Femur (tissue), 1 donor: ENCODE measurements around the gene NTRK2.

Experiments
- DNase-seq: peaks from one replicate; pipeline ENCODE4 v3.0.0-alpha.2; 2017

The NTRK2 gene

DNA sequence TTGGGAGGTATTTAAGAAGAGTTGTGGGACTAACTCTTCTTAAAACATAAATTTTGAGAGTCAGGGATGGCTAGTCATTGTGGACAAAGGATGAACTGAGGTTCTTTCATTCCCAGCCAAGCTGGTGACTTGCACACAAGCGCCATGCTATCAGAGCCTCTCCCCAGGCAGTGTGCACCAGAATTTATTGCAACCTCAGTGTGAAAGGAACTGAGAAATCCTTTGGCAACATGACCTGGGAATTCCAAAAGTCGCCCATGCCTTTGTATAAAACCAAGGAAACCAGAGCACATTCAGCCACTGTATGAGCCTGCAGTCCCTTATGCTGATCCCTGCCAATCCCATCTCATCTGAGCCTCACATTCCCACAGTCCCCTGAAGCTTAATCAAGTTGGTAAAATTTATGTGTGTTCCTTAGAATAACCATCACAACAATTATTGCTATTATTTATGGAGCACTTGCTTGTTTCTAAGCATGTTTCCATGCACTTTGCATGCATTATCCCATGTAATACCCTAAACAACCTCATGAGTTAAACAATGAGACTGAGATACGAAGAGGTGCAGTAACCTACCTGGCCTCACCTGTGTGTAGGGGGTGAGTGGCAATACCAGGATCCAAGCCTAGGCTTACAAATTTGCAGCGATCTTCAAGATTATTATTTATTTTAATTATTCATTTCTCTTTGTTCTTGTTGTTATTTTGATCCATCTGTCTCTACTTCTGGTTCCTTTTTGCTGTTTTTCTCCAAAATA lies 116.4 kb downstream of the NTRK2 start:
- DNase-seq = no peak

DNA sequence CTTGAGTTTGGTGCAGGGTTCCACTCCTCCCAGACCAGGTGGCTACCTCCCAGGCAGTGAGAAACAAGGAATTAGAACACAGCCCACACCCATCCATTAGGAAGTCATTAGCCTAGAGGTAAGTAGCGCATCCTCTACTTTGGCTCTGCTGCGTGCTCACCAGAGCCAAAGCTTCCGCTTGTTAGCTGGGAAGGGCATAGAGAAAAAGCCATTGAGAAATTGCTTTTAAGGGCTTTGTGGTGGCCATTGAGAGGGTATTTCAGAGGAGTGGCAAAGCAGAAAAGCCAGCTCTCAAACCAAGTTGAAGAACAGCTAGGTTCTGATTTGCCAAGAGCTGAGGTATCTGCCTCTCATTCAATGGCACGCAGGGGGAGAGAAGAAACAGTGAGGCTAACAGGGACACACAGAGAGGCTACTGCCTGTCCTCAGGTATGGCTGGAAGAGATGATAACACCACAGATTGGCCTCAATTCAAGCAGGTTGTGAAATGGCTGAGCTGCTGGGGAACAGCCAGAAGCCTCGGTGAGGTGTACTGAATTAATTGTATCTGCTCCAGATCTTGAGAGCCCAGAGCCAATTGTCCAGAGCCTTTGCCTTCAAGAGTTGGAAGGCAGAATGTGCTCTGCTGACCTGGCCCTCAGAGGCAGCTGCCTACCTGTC lies 119.4 kb downstream of the NTRK2 start:
- DNase-seq = no peak

GRCh38 chr9:84789463-84789830 lies 119.9 kb downstream of the NTRK2 start:
- no peak for DNase-seq

DNA sequence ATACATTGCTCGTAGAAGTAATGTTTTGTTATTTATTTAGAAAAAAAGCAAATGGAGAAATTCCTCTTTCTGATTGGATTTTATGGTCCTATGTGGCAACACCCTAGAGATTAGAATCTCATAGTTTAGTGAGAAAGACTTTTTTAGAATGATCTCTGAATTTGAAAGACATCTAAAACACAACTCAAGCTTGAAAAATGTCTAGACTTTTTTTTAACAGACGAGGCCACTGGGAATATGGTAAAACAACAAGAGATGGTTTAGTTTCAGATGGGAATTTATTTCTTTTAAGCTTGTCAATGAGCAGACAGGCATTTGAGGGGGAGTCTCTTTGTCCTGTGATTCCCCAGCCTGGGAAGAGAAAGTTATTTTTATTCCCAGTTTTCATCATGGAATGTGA lies 122.1 kb downstream of the NTRK2 start:
- no peak for DNase-seq

DNA sequence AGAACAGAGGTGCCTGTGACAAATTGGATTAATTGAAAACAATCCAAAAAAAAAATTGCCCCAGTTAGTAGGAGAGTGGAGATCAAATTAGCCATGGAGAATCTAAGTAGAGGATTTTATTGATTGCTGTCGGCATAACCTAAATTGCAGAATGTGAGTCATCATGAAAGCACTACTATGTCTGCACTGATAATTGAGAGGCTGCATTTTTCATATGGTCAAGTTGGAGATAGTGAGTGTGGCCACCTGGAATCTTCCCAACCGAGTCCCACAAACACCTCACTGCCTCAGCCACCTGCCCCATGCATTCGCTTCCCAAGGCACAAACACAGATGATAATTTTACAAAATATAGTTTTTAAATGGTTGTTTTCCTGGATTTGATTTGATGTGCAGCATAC lies 123.7 kb downstream of the NTRK2 start:
- DNase-seq = no peak

DNA sequence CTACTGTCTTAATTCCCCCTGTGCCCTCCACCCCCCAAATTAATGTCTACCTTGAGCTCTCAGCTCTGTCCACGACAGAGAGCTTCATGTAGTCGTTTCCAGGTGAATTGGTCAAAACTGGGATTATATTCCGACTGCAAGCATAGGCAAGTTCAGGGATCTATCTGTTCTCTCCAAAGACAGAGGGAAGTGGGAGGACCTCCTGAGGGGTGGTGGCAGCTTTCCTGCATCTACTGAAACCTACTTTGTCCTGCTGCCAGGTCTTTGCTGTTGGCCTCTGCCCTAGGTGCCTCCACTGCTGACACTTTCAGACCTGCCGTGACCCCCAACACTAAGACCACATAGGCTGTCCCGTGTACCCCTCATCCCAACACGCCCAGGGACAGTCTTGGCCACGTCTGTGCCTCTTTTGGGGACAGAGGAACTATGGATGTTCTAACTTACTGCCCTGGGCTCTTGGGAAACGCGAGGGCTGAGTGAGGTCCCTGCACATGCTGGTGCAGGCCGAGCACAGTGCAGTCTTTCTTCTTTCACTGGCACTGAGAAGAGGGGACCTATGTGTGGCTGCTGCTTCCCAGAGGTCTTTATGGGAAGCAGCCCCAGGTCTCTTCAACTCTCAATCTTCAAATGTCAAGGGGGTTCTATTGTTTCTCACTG lies 125.6 kb downstream of the NTRK2 start:
- no peak for DNase-seq

DNA sequence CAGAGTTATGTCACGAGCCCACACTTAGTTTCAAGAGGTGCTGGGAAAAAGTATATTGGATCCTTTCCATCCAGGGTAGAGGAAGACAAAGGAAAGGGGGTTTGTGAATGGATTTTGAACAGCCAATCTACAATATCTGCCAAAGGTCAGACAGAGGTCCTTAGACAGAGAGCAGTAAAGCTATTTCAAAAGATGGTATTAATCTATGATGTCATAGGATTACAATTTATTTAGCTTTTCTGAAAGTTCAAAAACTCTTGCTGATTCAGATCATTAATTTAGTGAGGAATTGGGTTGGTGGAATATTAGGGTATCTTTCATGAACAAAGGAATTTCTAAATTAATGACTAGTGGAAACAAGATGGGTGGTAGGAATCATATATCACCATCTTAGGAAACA lies 126.9 kb downstream of the NTRK2 start:
- DNase-seq = no peak

GRCh38 chr9:84799251-84799650 lies 129.7 kb downstream of the NTRK2 start:
- no peak for DNase-seq

- DNase-seq = no peak
These were observed 135.6 kb downstream of the NTRK2 start for GRCh38 chr9:84804951-84805694.

DNA sequence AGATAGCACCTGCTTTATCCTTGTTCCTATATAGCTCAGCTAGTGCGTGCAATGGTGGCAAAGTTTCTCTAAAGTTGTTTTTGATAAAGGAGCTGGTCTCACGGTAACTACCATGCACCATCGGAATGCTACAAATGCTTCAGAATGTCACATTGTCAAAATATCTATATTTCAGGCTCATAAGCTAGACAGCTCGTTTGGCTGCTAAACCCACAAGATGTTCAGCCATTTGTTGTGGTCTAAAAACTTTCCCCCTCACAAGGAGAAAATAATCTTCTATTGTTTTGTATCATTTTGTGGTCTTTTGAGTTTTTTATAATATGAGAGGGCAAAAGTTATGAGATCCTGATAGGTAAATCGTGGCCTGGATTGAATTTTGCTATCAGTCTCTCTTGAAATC lies 137.9 kb downstream of the NTRK2 start:
- no peak for DNase-seq

GRCh38 chr9:84807870-84808390 lies 138.4 kb downstream of the NTRK2 start:
- no peak for DNase-seq

DNA sequence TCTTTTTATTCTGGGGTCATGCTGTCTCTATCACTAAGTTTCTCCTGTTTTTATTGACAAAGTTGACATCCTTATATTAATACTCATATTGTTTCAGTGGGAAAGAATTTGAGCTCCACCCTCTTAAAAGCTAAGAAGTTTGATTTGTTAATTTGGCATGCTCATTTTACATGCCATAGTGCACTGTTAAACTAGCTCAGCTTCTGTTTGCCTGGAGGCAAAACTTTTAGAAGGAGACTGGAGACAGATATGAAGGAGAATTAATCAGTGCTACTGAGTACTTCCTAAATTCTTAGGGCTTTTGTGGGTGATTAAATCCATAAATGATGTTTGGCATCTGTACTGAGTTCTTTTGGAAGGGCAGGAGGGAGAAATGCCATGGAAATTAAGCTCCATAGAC lies 138.9 kb downstream of the NTRK2 start:
- no peak for DNase-seq

DNA sequence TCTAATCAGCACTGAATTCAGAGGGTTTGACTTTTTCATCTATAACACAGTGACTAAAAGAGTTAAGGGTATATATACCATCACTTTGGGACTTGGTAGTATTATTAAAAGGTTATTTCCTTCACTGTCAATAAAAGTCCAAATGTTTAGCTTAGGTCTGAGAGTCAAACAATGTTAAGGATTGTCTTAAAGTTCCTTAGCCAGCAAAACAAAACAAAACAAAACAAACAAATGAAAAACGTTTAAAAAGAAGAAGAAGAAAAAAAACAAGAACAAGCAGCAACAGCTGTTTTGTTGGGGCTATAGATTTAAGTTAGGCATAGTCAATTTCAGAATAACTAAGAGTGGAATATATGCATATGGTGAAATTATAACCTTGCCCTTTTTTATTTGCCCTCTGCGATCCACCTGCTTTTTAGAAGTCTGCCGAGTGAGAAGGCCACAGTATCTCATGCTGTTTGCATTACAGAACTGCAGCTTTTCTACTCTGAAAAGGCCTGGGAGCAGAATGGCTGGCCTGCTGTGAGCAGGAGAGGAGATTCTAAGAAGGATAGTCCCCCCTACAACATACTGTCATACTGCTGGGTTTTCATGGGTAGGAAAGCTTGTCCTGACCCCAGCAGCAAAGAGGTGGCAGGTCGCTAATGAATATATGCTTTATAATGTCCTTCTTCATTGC lies 141.7 kb downstream of the NTRK2 start:
- no peak for DNase-seq

DNA sequence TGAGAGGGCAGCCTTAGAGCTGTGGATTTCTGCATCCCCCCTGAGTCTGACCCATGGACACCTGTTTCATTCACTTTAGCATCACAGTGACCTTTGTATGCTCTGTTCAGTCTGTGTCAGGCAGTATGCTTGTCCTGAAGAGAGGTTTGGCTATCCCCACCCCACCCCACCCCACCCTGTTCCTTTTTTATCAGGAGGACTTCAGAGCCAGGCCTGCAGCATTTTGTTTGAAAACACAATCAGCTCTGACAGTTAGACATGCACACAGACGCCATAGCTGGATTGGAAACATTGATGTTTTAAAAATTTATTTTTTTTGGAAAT lies 142.2 kb downstream of the NTRK2 start:
- no peak for DNase-seq

GRCh38 chr9:84812355-84812754 lies 142.8 kb downstream of the NTRK2 start:
- DNase-seq = no peak

- DNase-seq = no peak
These were observed 143.3 kb downstream of the NTRK2 start for GRCh38 chr9:84812847-84813246.

DNA sequence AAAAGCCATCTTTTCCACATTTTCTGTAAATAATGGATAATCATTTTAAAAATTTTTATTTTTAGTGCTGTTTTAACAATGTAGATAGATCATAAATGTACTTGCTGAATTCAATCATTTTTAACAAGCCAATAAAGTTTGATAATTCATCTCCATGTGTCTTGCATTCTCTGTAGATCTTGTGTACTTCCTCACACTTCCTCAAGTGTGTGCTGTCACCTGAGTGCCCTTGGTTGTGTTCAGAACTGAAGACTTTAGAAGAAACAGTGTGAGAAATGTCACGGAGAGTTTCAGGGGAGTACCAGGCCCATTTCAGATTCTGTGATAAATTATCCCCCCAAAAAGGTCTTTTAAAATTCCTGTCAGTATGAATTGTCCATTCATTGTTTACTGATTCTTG lies 146.0 kb downstream of the NTRK2 start:
- DNase-seq = no peak

DNA sequence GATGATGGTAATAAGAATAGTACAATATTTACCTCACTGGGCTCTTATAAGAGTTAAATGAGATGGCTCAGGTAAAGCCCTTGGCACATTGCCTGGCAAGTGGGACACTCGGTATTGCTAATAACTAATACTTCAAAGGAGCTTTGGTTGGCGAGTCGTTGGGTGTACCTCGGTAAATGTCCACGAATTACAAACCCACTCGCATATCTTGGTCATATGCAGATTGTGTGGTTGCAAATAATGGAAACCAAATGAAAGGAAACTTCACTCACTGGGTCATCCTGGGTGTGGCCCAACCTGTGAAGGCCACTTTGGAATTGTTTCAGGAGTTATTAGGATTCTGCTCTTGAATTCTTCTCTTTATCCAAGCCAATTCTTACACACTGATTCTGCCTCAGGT lies 147.5 kb downstream of the NTRK2 start:
- DNase-seq = no peak

DNA sequence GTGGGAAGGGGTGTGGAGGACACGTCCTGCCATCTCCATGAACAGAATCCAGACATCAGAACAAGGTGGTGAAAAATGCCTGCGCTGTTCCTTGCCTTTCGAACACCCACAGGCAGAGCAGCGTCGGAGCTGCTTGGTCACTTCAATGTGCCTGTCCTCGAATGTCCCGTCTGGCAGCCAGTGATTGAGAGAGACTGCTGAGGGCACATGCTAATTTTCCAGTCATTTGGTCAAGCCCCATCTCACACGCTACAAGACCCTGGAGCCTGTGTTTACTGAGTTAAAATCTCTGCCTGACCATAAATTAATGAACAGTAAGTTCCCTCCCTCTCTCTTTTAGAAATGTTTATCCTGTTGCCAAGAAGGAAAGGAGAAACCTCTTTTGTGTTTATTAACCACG lies 149.3 kb downstream of the NTRK2 start:
- no peak for DNase-seq

DNA sequence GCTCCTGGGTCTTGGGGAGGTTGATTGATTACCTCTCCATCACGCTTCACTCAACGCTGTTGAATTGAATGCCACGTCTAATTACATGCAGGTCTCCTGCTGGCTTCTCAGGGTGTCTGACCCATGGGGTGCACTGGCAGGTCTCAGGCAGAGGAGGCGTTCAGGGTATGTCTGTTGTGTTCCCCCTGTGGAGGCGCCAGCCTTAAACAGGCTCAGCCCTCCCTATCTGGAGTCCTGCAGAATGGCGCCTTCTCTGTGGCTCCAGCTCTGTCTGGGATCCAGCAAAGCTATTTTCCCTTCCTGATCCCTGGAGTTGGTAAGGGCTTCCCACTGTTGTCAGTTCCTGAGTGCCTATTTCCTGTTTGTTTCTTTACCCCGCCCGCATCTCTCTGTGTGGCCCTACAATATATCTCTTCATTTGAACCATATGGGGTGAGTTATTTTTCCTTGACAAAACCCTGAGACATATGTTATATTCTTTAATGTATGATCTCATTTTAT lies 150.0 kb downstream of the NTRK2 start:
- DNase-seq = no peak

DNA sequence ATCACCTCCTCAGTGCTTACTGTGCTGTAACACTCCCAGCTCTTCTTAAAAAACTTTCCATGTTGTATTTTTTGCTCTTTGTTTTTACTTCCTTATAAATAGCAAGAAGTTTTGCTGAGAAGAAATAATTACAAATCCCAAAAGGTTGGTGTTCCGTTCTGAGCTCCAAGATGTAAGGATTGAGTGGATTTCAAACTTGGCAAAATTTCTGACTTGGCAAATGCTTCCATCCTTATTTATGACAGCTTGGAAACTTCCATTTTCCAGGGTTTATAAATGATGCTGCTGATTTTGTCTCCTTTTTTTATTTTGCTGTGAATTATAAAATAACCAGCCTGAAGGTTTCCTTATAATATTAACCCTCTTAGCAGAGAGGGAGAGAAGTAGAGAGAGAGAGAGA lies 151.9 kb downstream of the NTRK2 start:
- no peak for DNase-seq

- no peak for DNase-seq
These were observed 153.2 kb downstream of the NTRK2 start for GRCh38 chr9:84822589-84823233.
